Neural cell (in vitro differentiated cells): ENCODE measurements around the gene HIKESHI. TPM values are rescaled to one million over a fixed set of nuclear protein-coding genes. Genes with fewer than 3 reads are reported as not detected.

Experiments
- H2AFZ ChIP-seq: fragments of 200-600, 300-800 bp; sonication (generic), shearing (Covaris generic); 2 replicates; pipeline ENCODE4 v1.6.0; 2014; ENCODE audit warnings: low read depth, mild to moderate bottlenecking, antibody characterized with exemption, low read length, moderate library complexity
- H3F3A ChIP-seq: fragments of 200-600 bp; shearing (Covaris generic); 2 replicates; pipeline ENCODE4 v1.6.1; 2016; ENCODE audit warnings: mild to moderate bottlenecking, moderate library complexity, mixed read lengths, antibody characterized with exemption, low read length; ENCODE audit not compliant: insufficient read depth, poor library complexity, severe bottlenecking
- H3K27ac ChIP-seq: fragments of 200-600, 300-800 bp; sonication (generic), shearing (Covaris generic); 2 replicates; pipeline ENCODE4 v1.5.1; 2014; ENCODE audit warnings: mild to moderate bottlenecking, low read length, moderate library complexity
- H3K27me3 ChIP-seq: fragments of 300-800, 200-600 bp; sonication (generic), shearing (Covaris generic); 2 replicates; pipeline ENCODE4 v1.6.0; 2014; ENCODE audit warnings: mild to moderate bottlenecking, low read depth, low read length, moderate library complexity; ENCODE audit not compliant: insufficient read depth
- H3K36me3 ChIP-seq: fragments of 300-800, 200-600 bp; sonication (generic), shearing (Covaris generic); 2 replicates; pipeline ENCODE4 v1.5.1; 2014; ENCODE audit warnings: mild to moderate bottlenecking, antibody characterized with exemption, low read length, moderate library complexity; ENCODE audit not compliant: insufficient read depth
- H3K4me2 ChIP-seq: fragments of 300-800, 200-600 bp; sonication (generic), shearing (Covaris generic); 2 replicates; pipeline ENCODE4 v1.6.0; 2014; ENCODE audit warnings: mild to moderate bottlenecking, low read length
- H3K4me3 ChIP-seq: fragments of 300-800, 200-600 bp; sonication (generic), shearing (Covaris generic); 2 replicates; pipeline ENCODE4 v1.5.1; 2014; ENCODE audit warnings: mild to moderate bottlenecking, low read length, moderate library complexity
- H3K79me2 ChIP-seq: fragments of 200-600 bp; shearing (Covaris generic); replicated peaks from 2 replicates; pipeline ENCODE4 v1.6.0; 2014; ENCODE audit warnings: mild to moderate bottlenecking, low read length, moderate library complexity; ENCODE audit not compliant: insufficient read depth
- H3K9ac ChIP-seq: fragments of 300-800, 200-600 bp; sonication (generic), shearing (Covaris generic); 2 replicates; pipeline ENCODE4 v1.6.1; 2016; ENCODE audit warnings: mild to moderate bottlenecking, low read length, mixed read lengths
- H3K9me2 ChIP-seq: fragments of 200-600 bp; shearing (Covaris generic); 2 replicates; pipeline ENCODE4 v1.6.1; 2016; ENCODE audit warnings: mild to moderate bottlenecking, low read length, mixed read lengths; ENCODE audit not compliant: insufficient read depth
- H3K9me3 ChIP-seq: fragments of 200-600, 300-800 bp; sonication (generic), shearing (Covaris generic); 2 replicates; pipeline ENCODE4 v1.6.1; 2016; ENCODE audit warnings: mild to moderate bottlenecking, mixed run types, low read length, moderate library complexity, mixed read lengths
- H4K20me1 ChIP-seq: fragments of 200-600 bp; shearing (Covaris generic); 2 replicates; pipeline ENCODE4 v1.6.1; 2016; ENCODE audit warnings: mild to moderate bottlenecking, mixed run types; ENCODE audit not compliant: insufficient read depth
- EP300 ChIP-seq: fragments of 450-650 bp; conservative IDR thresholded peaks from 2 replicates; pipeline ENCODE4 v1.6.1; 2014; ENCODE audit warnings: antibody characterized with exemption, mild to moderate bottlenecking, moderate library complexity; ENCODE audit not compliant: poor library complexity, severe bottlenecking
- EZH2 ChIP-seq: fragments of 200-600, 300-800 bp; shearing (Covaris generic), sonication (generic); IDR thresholded peaks from 2 replicates; pipeline ENCODE4 v1.6.1; 2014; ENCODE audit warnings: antibody characterized with exemption, low read length, borderline replicate concordance, mild to moderate bottlenecking; ENCODE audit not compliant: insufficient read depth, poor library complexity, severe bottlenecking
- MXI1 ChIP-seq: fragments of 450-650 bp; conservative IDR thresholded peaks from 2 replicates; pipeline ENCODE4 v1.6.1; 2014; ENCODE audit warnings: antibody characterized with exemption, mild to moderate bottlenecking; ENCODE audit not compliant: poor library complexity, severe bottlenecking
- POLR2AphosphoS5 ChIP-seq: IDR thresholded peaks from 2 replicates; pipeline ENCODE4 v1.6.1; 2012
- RAD21 ChIP-seq: fragments of 450-650 bp; conservative IDR thresholded peaks from 2 replicates; pipeline ENCODE4 v1.6.1; 2014; ENCODE audit warnings: antibody characterized with exemption, mild to moderate bottlenecking, moderate library complexity
- SMC3 ChIP-seq: fragments of 450-650 bp; conservative IDR thresholded peaks from 2 replicates; pipeline ENCODE4 v1.6.1; 2014; ENCODE audit warnings: antibody characterized with exemption, mild to moderate bottlenecking, moderate library complexity; ENCODE audit not compliant: poor library complexity
- TAF1 ChIP-seq: IDR thresholded peaks from 2 replicates; pipeline ENCODE4 v1.6.1; 2012; ENCODE audit warnings: low read depth
- polyA minus RNA-seq: library from RNA; depleted of rRNA, polyadenylated mRNA; stranded (reverse); fragments of >200 nt; gene quantifications from 2 replicates; pipeline ENCODE4 v1.2.3, GENCODE V29; 2014
- polyA plus RNA-seq: library from polyadenylated mRNA; depleted of rRNA; stranded (reverse); fragments of >200 nt; gene quantifications from 2 replicates; pipeline ENCODE4 v1.2.3, GENCODE V29; 2014
- TF ChIP-seq, protein P1 (sequence below): IDR thresholded peaks from 2 replicates; pipeline ENCODE4 v1.6.1; 2012; ENCODE audit warnings: borderline replicate concordance
- TF ChIP-seq, protein P2 (sequence below): fragments of 450-650 bp; IDR thresholded peaks from 2 replicates; pipeline ENCODE4 v1.5.1; 2014; ENCODE audit warnings: antibody characterized with exemption, mild to moderate bottlenecking, moderate library complexity; ENCODE audit not compliant: poor library complexity, severe bottlenecking

The HIKESHI gene, protein sequence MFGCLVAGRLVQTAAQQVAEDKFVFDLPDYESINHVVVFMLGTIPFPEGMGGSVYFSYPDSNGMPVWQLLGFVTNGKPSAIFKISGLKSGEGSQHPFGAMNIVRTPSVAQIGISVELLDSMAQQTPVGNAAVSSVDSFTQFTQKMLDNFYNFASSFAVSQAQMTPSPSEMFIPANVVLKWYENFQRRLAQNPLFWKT
- polyA plus RNA-seq (174 and 180 TPM in 2 replicates), polyA minus RNA-seq (60.4 and 63.0 TPM in 2 replicates)

DNA sequence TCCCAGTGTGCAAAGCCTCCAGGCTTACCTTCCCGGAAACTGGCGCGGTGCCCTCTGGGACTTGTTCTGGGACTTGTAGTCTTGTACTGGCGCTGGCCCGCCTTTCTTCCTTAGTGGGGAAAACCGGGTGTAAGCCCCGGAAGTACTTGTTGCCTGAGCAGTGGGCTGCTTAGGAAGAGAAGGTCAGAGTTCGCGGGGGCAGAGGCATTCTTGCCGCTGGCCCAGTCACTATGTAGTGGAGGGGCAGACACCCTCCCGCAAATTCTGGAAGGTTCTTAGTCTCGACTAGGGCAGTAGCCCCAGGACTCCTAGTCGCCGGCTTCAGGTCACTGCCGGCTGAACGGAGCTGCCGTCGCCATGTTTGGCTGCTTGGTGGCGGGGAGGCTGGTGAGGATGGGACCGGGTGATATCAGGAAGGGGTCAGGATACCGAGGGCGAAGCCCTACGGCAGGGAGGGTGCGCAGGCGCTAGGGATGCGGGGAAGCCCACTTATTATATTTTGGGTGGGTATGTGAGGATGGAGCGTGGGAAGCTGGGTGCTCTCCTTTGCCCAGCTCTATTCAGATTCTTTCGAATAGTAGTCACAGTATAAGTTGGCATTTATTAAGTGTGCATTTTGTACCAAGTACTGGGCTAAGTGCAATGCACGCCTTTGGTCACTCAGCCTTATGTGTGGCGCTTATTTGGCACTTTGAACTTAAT, at the start of gene HIKESHI:
Gene HIKESHI, plus strand, starts transcription at position 149 of the 702 bp plus-strand sequence. Its CDS starts 209 bp downstream, at position 358.
- H3F3A ChIP-seq = no peaks in the 10 kb centered on the region
- H3K79me2 ChIP-seq = peaks cover 30% of the 10 kb centered on the region
- no peaks in the 10 kb centered on the region for H3K36me3 ChIP-seq
- no peaks in the 10 kb centered on the region for H4K20me1 ChIP-seq
- H3K27ac ChIP-seq = peak within 1 kb of the TSS; percentile 71
- H3K9me3 ChIP-seq = no peaks in the 10 kb centered on the region
- no peaks in the 10 kb centered on the region for H3K9me2 ChIP-seq
- TF ChIP-seq SMC3 (peak; percentile 59), EP300 (peak; percentile 65), POLR2AphosphoS5 (peak; percentile 78), EZH2 (no peak), RAD21 (peak; percentile 48), MXI1 (peak; percentile 79), TAF1 (peak; percentile 16)
- TF ChIP-seq, protein P1, sequence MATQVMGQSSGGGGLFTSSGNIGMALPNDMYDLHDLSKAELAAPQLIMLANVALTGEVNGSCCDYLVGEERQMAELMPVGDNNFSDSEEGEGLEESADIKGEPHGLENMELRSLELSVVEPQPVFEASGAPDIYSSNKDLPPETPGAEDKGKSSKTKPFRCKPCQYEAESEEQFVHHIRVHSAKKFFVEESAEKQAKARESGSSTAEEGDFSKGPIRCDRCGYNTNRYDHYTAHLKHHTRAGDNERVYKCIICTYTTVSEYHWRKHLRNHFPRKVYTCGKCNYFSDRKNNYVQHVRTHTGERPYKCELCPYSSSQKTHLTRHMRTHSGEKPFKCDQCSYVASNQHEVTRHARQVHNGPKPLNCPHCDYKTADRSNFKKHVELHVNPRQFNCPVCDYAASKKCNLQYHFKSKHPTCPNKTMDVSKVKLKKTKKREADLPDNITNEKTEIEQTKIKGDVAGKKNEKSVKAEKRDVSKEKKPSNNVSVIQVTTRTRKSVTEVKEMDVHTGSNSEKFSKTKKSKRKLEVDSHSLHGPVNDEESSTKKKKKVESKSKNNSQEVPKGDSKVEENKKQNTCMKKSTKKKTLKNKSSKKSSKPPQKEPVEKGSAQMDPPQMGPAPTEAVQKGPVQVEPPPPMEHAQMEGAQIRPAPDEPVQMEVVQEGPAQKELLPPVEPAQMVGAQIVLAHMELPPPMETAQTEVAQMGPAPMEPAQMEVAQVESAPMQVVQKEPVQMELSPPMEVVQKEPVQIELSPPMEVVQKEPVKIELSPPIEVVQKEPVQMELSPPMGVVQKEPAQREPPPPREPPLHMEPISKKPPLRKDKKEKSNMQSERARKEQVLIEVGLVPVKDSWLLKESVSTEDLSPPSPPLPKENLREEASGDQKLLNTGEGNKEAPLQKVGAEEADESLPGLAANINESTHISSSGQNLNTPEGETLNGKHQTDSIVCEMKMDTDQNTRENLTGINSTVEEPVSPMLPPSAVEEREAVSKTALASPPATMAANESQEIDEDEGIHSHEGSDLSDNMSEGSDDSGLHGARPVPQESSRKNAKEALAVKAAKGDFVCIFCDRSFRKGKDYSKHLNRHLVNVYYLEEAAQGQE = peak; percentile 30
- TF ChIP-seq, protein P2, sequence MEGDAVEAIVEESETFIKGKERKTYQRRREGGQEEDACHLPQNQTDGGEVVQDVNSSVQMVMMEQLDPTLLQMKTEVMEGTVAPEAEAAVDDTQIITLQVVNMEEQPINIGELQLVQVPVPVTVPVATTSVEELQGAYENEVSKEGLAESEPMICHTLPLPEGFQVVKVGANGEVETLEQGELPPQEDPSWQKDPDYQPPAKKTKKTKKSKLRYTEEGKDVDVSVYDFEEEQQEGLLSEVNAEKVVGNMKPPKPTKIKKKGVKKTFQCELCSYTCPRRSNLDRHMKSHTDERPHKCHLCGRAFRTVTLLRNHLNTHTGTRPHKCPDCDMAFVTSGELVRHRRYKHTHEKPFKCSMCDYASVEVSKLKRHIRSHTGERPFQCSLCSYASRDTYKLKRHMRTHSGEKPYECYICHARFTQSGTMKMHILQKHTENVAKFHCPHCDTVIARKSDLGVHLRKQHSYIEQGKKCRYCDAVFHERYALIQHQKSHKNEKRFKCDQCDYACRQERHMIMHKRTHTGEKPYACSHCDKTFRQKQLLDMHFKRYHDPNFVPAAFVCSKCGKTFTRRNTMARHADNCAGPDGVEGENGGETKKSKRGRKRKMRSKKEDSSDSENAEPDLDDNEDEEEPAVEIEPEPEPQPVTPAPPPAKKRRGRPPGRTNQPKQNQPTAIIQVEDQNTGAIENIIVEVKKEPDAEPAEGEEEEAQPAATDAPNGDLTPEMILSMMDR = peak; percentile 25
- no peaks in the 10 kb centered on the region for H3K27me3 ChIP-seq
- H2AFZ ChIP-seq = peak within 1 kb of the TSS; percentile 85
- peak within 1 kb of the TSS; percentile 77 for H3K4me3 ChIP-seq
- peak within 1 kb of the TSS; percentile 79 for H3K4me2 ChIP-seq
- peak within 1 kb of the TSS; percentile 75 for H3K9ac ChIP-seq

DNA sequence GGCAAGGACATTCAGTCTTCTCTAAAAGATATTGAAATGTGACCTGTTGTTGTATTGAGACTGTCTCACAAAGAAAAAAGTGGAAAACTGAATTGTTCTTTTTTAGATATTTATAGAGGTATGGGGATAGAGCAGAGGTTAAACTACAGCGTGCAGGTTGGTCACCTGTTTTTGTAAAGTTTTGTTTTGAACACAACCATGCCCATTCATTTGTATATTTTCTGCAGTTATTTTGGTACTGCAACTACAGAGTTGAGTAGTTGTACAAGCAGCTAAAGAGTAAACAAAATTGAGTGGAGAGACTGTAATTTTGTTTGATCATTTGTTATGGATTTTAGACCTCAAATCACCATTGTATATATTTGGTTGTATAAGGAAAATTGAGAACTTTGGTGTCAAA, 46.1 kb upstream of the HIKESHI start:
- peaks cover 33% of the 10 kb centered on the region for H3K79me2 ChIP-seq
- TF ChIP-seq, protein P1 = no peak
- no peak for TF ChIP-seq RAD21
- no peak for TF ChIP-seq EP300
- TF ChIP-seq, protein P2 = no peak
- no peak for TF ChIP-seq POLR2AphosphoS5
- no peak for TF ChIP-seq MXI1
- no peak for TF ChIP-seq EZH2
- no peak for TF ChIP-seq SMC3
- no peak for TF ChIP-seq TAF1

More for the DNA sequence above, 46.1 kb upstream of the HIKESHI start:
- Histone ChIP-seq H3K4me3 (no peak overlapping the region), H3K27me3 (no peaks in the 10 kb centered on the region), H3K9me3 (no peaks in the 10 kb centered on the region), H3K27ac (no peak overlapping the region), H3K9ac (no peak overlapping the region), H3K36me3 (no peaks in the 10 kb centered on the region), H3K9me2 (no peaks in the 10 kb centered on the region), H2AFZ (no peak overlapping the region), H3K4me2 (no peak overlapping the region), H3F3A (no peaks in the 10 kb centered on the region), H4K20me1 (no peaks in the 10 kb centered on the region)
